Heart left ventricle (tissue), 13 donors: ENCODE measurements around the gene LRRC28.

Experiments
- CTCF ChIP-seq, 12 donors: fragments of 200-600 bp; sonication (generic) in 4 of 12; IDR thresholded peaks; one replicate each; pipeline versions ENCODE4 v1.5.0 to v1.8.0; 2018 to 2022; ENCODE audit warnings: antibody characterized with exemption in 12 of 12, mild to moderate bottlenecking in 5 of 12
- POLR2A ChIP-seq, 2 donors: fragments of 450-650 bp; IDR thresholded peaks; one replicate each; pipeline ENCODE4 v1.6.1; 2017; ENCODE audit warnings: antibody characterized with exemption in 2 of 2, mild to moderate bottlenecking in 2 of 2, moderate library complexity in 2 of 2
- donor health status: ischemic (EF 13 %, LVEDD 7.1; RV severe dilation, severe dysfunction).
- donor health status: DM: no; HTN: yes; CAD: no.
- donor health status: DM: no; HTN: no; CAD: no.
- donor health status: ischemic (EF 25% LVEDD 6.9; RV normal size, moderate dysfunction).
- donor health status: ischemic (EF 25% LVEDD 5.7; RV mildly dilated, moderate dysfunction).
- donor health status: ischemic (EF 35%, LVEDD 5.7; RV mildly dilated, moderate dysfunction).
- donor health status: nonischemic (EF 11% LVEDD 7.7; RV severe dilation, severe dysfunction).
- donor health status: DM: yes; HTN: yes; CAD: no.
- donor health status: PGD.
- donor health status: ischemic (EF 29% LVEDD 5.4; RV normal size, mild dysfunction).
- donor health status: nonischemic (EF 23%, LVEDD 6.1; RV moderate dilation, normal function).

- TF ChIP-seq POLR2A (IDR thresholded peaks at IDR 0.05): no peak
- TF ChIP-seq CTCF (IDR thresholded peaks at IDR 0.05): no peak
These were observed 69.3 kb downstream of the LRRC28 start for GRCh38 chr15:99320374-99321215.
